ENCODE results near the gene ENTHD1. TPM values are rescaled to one million over a fixed set of nuclear protein-coding genes. Genes with fewer than 3 reads are reported as not detected.

ENTHD1 gene
- total RNA-seq, 4 donors from 2014 or later: not detected

DNA sequence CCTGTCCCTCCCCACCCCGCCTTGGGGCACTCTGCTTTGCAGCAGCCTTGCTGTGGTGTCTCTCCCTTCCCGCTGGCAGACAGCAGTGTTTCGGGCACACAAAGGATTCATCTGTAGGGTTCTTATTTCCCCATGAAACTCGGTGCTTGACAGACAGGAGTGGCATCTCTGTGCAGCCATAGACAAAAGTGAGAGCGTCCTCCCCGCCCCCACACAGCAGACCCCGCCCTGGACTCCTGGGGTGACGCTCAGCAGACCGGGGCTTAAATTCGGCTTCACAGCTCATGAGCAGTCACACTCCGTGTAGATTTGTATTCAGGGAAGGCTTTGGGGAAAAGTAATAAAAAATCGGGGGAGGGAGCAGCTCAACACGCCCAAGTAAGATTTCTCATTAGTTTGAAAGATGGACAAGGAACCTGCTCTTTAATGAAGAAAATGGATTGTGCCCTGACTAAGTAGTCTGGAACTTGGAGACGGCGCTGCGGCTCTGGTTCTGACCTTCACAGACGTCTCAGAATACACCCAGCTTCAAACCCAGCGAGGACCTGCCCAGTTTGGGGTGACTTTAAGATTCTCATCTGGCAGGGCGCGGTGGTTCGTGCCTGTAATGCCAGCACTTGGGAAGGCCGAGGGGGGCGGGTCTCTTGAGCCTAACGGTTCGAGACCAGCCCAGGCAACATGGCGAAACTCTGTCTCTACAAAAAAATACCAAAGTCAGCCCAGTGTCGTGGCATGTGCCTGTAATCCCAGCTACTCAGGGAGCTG is 187.0 kb downstream of the ENTHD1 start:
- no peaks in the 10 kb centered on the region for H3K9me3 ChIP-seq
- intact Hi-C loops (cut with DNase I): no loop called here
- H3K36me3 ChIP-seq: no peaks in the 10 kb centered on the region
- no peak overlapping the region for H3K4me3 ChIP-seq
- TF ChIP-seq, protein P1, sequence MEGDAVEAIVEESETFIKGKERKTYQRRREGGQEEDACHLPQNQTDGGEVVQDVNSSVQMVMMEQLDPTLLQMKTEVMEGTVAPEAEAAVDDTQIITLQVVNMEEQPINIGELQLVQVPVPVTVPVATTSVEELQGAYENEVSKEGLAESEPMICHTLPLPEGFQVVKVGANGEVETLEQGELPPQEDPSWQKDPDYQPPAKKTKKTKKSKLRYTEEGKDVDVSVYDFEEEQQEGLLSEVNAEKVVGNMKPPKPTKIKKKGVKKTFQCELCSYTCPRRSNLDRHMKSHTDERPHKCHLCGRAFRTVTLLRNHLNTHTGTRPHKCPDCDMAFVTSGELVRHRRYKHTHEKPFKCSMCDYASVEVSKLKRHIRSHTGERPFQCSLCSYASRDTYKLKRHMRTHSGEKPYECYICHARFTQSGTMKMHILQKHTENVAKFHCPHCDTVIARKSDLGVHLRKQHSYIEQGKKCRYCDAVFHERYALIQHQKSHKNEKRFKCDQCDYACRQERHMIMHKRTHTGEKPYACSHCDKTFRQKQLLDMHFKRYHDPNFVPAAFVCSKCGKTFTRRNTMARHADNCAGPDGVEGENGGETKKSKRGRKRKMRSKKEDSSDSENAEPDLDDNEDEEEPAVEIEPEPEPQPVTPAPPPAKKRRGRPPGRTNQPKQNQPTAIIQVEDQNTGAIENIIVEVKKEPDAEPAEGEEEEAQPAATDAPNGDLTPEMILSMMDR (IDR thresholded peaks at IDR 0.05): no peak
- no peak for TF ChIP-seq POLR2A (IDR thresholded peaks at IDR 0.05)
- DNase-seq: no peak
- no peak overlapping the region for H3K27ac ChIP-seq
- H3K27me3 ChIP-seq: peaks cover 0 to 76% (median 0%) of the 10 kb centered on the region in 4 donors
- WGBS, 2 donors: 50 to 65% methylated on average over 15 to 22 of the region's 27 CpGs
- peaks cover 13 to 43% (median 14%) of the 10 kb centered on the region in 3 donors for H3K4me1 ChIP-seq

- TF ChIP-seq POLR2A (IDR thresholded peaks at IDR 0.05): no peak
- TF ChIP-seq, protein P1 (IDR thresholded peaks at IDR 0.05): no peak
- H3K4me3 ChIP-seq: no peak overlapping the region
- intact Hi-C loops (cut with DNase I): no loop called here
- H3K36me3 ChIP-seq: no peaks in the 10 kb centered on the region
- H3K27ac ChIP-seq: no peak overlapping the region
- 78% methylated on average over 11 of the region's 12 CpGs; no CpG with 5 or more reads in 1 of the 2 donors for WGBS, 2 donors
- H3K9me3 ChIP-seq: no peaks in the 10 kb centered on the region
- DNase-seq: no peak
- H3K4me1 ChIP-seq: peaks cover 13 to 43% (median 14%) of the 10 kb centered on the region in 3 donors
- peaks cover 0 to 76% (median 0%) of the 10 kb centered on the region in 4 donors for H3K27me3 ChIP-seq
Measured at GRCh38 chr22:39705386-39705785, 188.2 kb downstream of the ENTHD1 start.

DNA sequence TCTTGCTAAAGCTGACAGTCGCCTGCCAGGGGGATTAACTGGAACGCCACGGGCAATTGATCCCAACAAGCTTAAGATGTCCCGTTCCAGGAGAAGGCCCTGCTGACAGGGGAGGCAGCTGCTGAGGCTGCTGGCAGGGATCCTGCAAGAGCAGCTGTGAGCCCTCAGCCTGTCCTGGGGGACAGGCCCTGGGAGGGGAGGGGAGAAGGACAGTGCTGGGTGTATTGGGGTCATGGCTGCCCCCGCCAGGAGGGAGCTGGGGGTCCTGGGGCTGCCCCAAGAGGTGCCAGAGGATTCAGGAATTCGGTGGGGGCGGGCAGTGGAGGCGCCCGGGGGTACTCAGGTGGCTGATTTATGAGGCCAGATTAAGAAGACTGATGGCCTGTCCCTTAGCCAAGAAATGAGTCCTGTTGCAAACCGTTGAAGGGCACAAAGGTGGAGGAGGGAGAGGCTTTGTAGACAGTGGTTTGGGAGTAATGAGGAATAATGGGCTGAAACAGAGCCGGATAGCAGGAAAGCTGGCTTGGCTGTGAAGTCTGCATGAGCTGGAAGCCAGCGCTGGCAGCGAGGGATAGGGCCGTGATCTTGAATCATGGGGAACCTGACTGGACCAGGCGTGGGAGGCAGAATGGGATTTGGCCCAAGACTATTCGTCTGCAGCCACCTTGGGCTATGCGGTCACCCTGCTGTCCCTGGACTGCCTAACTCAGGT is 189.5 kb downstream of the ENTHD1 start:
- H3K9me3 ChIP-seq: no peaks in the 10 kb centered on the region
- peaks cover 0 to 77% (median 0%) of the 10 kb centered on the region in 4 donors for H3K27me3 ChIP-seq
- peak overlapping the region in 1 of 4 donors; percentile 15 for H3K4me3 ChIP-seq
- H3K36me3 ChIP-seq: no peaks in the 10 kb centered on the region
- H3K4me1 ChIP-seq: peaks cover 13 to 43% (median 14%) of the 10 kb centered on the region in 3 donors
- intact Hi-C loops (cut with DNase I): no loop called here
- 17 to 31% methylated on average over 12 to 13 of the region's 17 CpGs for WGBS, 2 donors
- no peak for DNase-seq
- TF ChIP-seq POLR2A (IDR thresholded peaks at IDR 0.05): no peak
- TF ChIP-seq, protein P1 (IDR thresholded peaks at IDR 0.05): no peak
- H3K27ac ChIP-seq: no peak overlapping the region

DNA sequence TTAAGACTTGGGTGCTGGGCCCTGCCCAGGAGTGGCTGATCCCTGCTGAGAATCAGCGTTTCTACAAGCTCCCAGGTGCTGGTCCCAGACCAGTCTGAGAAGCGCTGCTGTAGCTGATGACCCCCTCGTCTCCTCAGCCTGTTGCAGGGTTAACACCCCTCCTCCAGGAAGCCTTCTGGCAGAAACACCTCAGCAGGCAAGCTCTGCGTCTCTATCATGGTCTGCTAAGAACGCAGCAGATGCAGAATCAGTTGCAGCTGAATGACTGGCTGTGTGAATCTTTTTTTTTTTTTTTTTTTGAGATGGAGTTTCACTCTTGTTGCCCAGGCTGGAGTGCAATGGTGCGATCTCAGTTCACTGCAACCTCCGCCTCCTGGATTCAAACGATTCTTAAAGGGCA is 190.5 kb downstream of the ENTHD1 start:
- H3K27ac ChIP-seq: no peak overlapping the region
- peaks cover 0 to 74% (median 0%) of the 10 kb centered on the region in 4 donors for H3K27me3 ChIP-seq
- TF ChIP-seq, protein P1 (IDR thresholded peaks at IDR 0.05): no peak
- TF ChIP-seq POLR2A (IDR thresholded peaks at IDR 0.05): no peak
- WGBS, 2 donors: 39 to 52% methylated on average over 5 to 8 of the region's 8 CpGs
- H3K36me3 ChIP-seq: no peaks in the 10 kb centered on the region
- intact Hi-C loops (cut with DNase I): no loop called here
- H3K9me3 ChIP-seq: no peaks in the 10 kb centered on the region
- H3K4me1 ChIP-seq: peaks cover 13 to 43% (median 14%) of the 10 kb centered on the region in 3 donors
- no peak for DNase-seq
- H3K4me3 ChIP-seq: no peak overlapping the region

- intact Hi-C loops (cut with DNase I): no loop called here
- WGBS, 2 donors: 76% methylated on average over 6 of the region's 7 CpGs; no CpG with 5 or more reads in 1 of the 2 donors
- no peaks in the 10 kb centered on the region for H3K9me3 ChIP-seq
- no peak overlapping the region for H3K4me3 ChIP-seq
- H3K4me1 ChIP-seq: peaks cover 7 to 28% (median 14%) of the 10 kb centered on the region in 3 donors
- TF ChIP-seq, protein P1 (IDR thresholded peaks at IDR 0.05): no peak
- no peak for TF ChIP-seq POLR2A (IDR thresholded peaks at IDR 0.05)
- H3K27ac ChIP-seq: no peak overlapping the region
- peaks cover 0 to 79% (median 0%) of the 10 kb centered on the region in 4 donors for H3K27me3 ChIP-seq
- H3K36me3 ChIP-seq: no peaks in the 10 kb centered on the region
- DNase-seq: no peak
Measured at GRCh38 chr22:39700565-39700964, 193.0 kb downstream of the ENTHD1 start.
